GM12872 (cell line): ENCODE data around the gene EMX2.

Experiments used
- CTCF ChIP-seq: IDR thresholded peaks from 3 replicates; pipeline ENCODE4 v1.5.1; 2011; ENCODE audit warnings: low read depth, mild to moderate bottlenecking, low read length, moderate library complexity; ENCODE audit not compliant: insufficient read depth

The EMX2 gene

GRCh38 chr10:117587036-117587435 is 44.5 kb downstream of the EMX2 start:
- TF ChIP-seq CTCF: no peak

- no peak for TF ChIP-seq CTCF
These were observed 47.7 kb downstream of the EMX2 start for GRCh38 chr10:117590101-117590875.

DNA sequence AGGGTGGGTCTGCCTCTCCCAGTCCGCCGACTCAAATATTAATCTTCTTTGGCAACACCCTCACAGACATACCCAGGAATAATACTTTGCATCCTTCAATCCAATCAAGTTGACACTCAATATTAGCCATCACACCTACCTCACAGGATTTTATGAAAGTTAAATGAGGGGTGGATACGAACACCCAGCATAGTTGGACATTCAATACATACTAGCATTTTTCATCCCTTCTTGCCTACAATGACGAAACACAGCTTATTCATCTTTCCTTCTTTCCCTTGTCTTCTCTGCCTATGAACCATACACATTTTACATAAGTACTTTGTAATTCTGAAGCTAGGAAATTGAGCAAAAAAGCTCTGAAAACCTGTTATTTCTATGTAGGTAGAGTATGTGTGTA is 48.5 kb downstream of the EMX2 start:
- TF ChIP-seq CTCF: no peak

- TF ChIP-seq CTCF: no peak
These were observed 52.2 kb downstream of the EMX2 start for GRCh38 chr10:117594722-117595121.

DNA sequence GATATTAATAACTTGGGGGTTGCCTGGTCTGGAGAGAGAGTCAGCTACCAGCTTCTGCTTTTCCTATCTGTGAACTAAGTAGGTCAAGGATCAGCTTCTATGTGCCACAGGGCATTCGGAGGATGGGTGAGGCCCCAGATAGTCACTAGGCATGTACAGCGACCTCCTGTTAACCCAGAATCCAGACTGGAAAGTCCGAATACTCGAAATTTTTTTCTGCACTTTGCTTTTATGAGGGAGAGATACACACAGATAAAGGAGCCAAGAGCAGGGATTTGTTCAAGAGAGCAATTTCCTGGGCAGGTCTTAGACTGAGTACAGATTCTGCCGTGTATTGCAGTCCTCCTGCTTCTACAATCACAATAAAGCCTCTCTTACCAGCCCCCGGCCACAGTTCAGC is 54.2 kb downstream of the EMX2 start:
- TF ChIP-seq CTCF: no peak

GRCh38 chr10:117597216-117597615 is 54.7 kb downstream of the EMX2 start:
- TF ChIP-seq CTCF: no peak
